ENCODE data around the gene DCP1B. TPM values are rescaled to one million over a fixed set of nuclear protein-coding genes. Genes with fewer than 3 reads are reported as not detected.
"Not testable (repeated sequence)": the region's sequence is repeated elsewhere in the genome, so short reads cannot be mapped to it uniquely, and the experiment has no call there.

The DCP1B gene
- total and polyA plus RNA-seq, 2 experiments from 2014 or later, result 27.8 to 27.9 TPM

DNA sequence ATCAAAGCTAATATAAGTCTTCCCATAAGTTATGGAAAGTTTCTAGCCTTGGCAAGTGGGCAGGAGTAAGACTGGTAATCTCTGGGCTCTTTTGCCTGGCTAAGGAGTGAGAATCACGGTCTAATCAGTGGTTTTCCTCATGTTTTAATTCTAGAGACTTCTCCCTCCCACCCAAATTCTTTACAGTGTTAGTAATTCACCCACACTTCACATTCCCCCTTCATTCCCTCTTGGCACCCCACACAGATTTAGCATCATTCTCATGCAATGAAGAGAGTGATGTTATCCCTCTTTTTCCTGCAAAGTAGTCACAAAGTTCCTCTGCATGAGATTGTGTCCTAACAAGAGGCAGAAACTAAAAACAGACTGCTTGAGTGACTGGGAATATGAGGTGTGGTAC, 57.2 kb downstream of the DCP1B start:
- DNase-seq (ENCODE audit: low read depth in 1 of 2, low spot score in 1 of 2), result peak in 1 of 2 donors; percentile 67
- Histone ChIP-seq H3K9me3 (ENCODE audit: low read depth) (no peaks in the 10 kb centered on the region), H3K27me3 (no peaks in the 10 kb centered on the region), H3K4me3 (no peak overlapping the region), H3K4me1 (ENCODE audit: low read depth) (no peaks in the 10 kb centered on the region), H3K27ac (no peak overlapping the region), H3K36me3 (peaks cover 14% of the 10 kb centered on the region)
- TF ChIP-seq, protein P1, sequence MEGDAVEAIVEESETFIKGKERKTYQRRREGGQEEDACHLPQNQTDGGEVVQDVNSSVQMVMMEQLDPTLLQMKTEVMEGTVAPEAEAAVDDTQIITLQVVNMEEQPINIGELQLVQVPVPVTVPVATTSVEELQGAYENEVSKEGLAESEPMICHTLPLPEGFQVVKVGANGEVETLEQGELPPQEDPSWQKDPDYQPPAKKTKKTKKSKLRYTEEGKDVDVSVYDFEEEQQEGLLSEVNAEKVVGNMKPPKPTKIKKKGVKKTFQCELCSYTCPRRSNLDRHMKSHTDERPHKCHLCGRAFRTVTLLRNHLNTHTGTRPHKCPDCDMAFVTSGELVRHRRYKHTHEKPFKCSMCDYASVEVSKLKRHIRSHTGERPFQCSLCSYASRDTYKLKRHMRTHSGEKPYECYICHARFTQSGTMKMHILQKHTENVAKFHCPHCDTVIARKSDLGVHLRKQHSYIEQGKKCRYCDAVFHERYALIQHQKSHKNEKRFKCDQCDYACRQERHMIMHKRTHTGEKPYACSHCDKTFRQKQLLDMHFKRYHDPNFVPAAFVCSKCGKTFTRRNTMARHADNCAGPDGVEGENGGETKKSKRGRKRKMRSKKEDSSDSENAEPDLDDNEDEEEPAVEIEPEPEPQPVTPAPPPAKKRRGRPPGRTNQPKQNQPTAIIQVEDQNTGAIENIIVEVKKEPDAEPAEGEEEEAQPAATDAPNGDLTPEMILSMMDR (IDR thresholded peaks at IDR 0.05; ENCODE audit: low read depth, low read length), result no peak

DNA sequence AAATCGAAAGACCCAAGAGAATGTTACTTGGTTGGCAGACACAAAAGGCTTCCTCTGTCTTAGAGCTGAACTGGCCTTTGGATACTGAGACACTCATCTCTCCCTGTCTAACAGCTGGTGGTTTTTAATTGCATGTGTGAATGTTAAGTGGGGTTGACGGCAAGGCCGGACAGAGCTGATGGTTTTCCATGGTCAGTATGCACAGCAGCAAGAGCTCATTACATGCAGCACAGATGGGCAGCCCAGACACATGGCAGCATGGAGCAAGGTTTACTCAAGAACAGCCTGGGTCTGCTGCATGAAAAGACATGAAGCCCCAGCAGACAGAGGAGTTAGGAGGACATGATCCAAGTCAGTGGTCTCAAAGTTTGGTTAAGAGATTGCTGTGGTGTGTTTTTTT, 58.0 kb downstream of the DCP1B start:
- H3K27ac ChIP-seq, result no peak overlapping the region
- H3K36me3 ChIP-seq, result peaks cover 10% of the 10 kb centered on the region
- TF ChIP-seq, protein P1 (IDR thresholded peaks at IDR 0.05; ENCODE audit: low read depth, low read length), result no peak
- no peaks in the 10 kb centered on the region for H3K27me3 ChIP-seq
- no peaks in the 10 kb centered on the region for H3K9me3 ChIP-seq (ENCODE audit: low read depth)
- no peak overlapping the region for H3K4me3 ChIP-seq
- H3K4me1 ChIP-seq (ENCODE audit: low read depth), result no peaks in the 10 kb centered on the region
- no peak for DNase-seq (ENCODE audit: low read depth in 1 of 2, low spot score in 1 of 2)

DNA sequence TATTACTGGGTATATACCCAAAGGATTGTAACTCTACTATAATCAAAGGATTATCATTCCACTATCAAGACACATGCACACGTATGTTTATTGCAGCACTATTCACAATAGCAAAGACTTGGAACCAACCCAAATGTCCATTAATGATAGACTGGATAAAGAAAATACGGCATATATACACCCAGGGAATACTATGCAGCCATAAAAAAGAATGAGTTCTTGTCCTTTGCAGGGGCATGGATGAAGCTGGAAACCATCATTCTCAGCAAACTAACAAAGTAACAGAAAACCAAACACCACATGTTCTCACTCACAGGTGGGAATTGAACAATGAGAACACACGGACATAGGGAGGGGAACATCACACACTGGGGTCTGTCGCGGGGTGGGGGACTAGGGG, 58.8 kb downstream of the DCP1B start:
- not testable (repeated sequence) for H3K4me1 ChIP-seq (ENCODE audit: low read depth); H3K4me3 ChIP-seq; H3K27me3 ChIP-seq; DNase-seq (ENCODE audit: low read depth in 1 of 2, low spot score in 1 of 2); H3K9me3 ChIP-seq (ENCODE audit: low read depth); H3K27ac ChIP-seq; H3K36me3 ChIP-seq

DNA sequence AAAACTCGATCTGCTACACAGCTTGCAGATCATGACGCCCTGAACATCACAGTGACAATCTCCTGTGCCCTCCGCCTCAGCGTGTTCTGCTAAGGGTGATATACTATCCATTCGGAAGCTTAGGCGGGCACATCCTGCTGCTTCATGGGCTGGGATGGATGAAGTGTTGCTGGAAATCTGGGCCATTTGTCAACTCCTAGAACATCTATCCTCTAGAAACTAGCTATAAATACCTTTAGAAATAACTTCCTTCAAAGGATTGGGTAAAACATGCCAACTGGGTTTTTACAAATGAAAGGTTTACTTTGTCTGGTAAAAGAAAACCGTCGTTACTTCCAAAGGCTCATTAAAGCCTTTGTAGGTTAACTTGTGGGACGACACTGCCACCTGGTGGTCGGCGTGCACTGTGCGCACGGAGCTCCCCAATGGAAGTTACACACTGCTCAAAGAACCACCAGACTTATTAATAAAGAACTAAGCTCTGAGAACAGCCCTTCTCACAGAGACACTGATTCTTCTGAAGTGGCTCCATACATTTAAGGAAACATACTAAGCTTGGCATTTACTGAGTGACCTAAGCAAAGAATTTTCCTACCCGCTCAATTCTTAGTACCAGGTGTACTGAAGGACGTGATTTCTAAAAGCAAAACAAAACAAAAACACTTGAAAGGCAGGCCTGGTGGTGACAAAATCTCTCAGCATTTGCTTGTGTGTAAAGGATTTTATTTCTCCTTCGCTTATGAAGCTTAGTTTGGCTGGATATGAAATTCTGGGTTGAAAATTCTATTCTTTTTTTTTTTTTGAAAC, 64.3 kb downstream of the DCP1B start:
- Histone ChIP-seq H3K4me1 (ENCODE audit: low read depth) (peaks cover 3% of the 10 kb centered on the region), H3K36me3 (no peaks in the 10 kb centered on the region), H3K4me3 (no peak overlapping the region), H3K27ac (no peak overlapping the region), H3K27me3 (no peaks in the 10 kb centered on the region), H3K9me3 (ENCODE audit: low read depth) (no peaks in the 10 kb centered on the region)
- DNase-seq (ENCODE audit: low read depth in 1 of 2, low spot score in 1 of 2), result peak; percentile 85 to 87
- TF ChIP-seq, protein P1 (IDR thresholded peaks at IDR 0.05; ENCODE audit: low read depth, low read length), result peak; percentile 90

DNA sequence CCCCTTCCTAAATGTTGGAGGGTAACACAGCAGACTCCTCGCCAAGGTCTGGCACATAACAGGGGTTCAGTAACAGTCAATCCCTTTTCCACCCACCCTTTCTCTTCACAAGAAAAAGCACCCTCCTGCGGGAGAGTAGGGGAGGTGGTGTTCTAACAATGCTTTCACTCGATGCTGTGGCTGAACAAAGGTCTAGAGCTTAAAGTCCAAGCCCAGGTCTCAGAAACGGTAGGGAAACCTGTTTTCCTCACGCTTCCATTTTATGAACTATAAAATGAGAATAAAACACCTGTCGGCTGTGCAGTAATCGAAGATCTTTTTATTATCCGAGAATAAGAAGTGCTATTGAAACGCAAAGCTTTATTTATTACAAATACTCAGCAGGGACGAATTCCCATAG, 64.9 kb downstream of the DCP1B start:
- Histone ChIP-seq H3K36me3 (no peaks in the 10 kb centered on the region), H3K9me3 (ENCODE audit: low read depth) (no peaks in the 10 kb centered on the region), H3K27ac (no peak overlapping the region), H3K4me3 (no peak overlapping the region), H3K27me3 (no peaks in the 10 kb centered on the region), H3K4me1 (ENCODE audit: low read depth) (peaks cover 3% of the 10 kb centered on the region)
- TF ChIP-seq, protein P1 (IDR thresholded peaks at IDR 0.05; ENCODE audit: low read depth, low read length), result no peak
- DNase-seq (ENCODE audit: low read depth in 1 of 2, low spot score in 1 of 2), result no peak

DNA sequence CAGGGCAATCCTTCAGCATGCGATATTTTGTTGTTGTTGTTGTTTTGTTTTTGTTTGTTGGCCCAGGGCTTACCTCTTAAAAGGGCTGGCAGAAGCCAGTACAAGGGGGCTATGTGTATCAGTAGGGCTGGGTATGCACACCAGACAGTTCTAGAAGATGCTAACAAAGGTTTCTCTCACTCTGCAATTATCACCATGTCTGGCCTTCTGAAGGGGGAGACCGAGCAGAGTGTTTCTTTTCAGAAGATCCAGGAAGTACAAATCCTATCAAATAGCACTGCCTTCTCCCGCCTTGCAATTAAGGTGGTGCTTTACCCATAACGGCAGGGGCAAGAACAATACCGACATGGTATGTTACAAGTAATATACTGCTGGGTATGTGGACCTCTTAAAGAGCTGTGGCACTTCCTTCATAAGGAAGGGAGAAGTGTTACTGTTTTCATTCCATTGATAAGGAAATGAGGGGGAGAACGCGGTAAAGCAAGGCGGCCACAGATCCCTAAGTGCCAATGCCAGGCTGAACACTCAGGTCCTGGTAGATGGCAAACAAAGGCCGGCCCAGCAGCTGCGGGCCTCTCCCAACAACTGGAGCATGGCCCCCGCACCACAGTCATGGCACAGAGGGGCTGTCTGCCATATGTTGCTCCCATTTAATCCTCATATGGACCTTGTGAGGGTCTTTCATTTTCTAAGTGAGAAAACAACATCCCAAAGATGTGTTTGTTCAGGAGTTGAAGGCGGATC, 66.6 kb downstream of the DCP1B start:
- Histone ChIP-seq H3K27me3 (no peaks in the 10 kb centered on the region), H3K4me1 (ENCODE audit: low read depth) (peaks cover 3% of the 10 kb centered on the region), H3K36me3 (no peaks in the 10 kb centered on the region), H3K9me3 (ENCODE audit: low read depth) (no peaks in the 10 kb centered on the region), H3K27ac (no peak overlapping the region), H3K4me3 (no peak overlapping the region)
- TF ChIP-seq, protein P1 (IDR thresholded peaks at IDR 0.05; ENCODE audit: low read depth, low read length), result no peak
- DNase-seq (ENCODE audit: low read depth in 1 of 2, low spot score in 1 of 2), result no peak
